OCI-LY3 (cell line): ENCODE data around the gene SUN3.

Experiments
- CTCF ChIP-seq: fragments of 200-600, 300-600 bp; sonication (generic); IDR thresholded peaks from 2 replicates; pipeline ENCODE4 v1.5.1; 2014; ENCODE audit warnings: antibody characterized with exemption, low read length, low read depth
- EZH2phosphoT487 ChIP-seq: fragments of 200-600 bp; shearing (Covaris generic); IDR thresholded peaks from 2 replicates; pipeline ENCODE4 v1.6.1; 2018; ENCODE audit warnings: antibody characterized with exemption, mixed run types, low read depth

GRCh38 chr7:47957156-47957555, 71.8 kb downstream of the SUN3 start:
- TF ChIP-seq CTCF (no peak), EZH2phosphoT487 (no peak)
